ENCODE results near the gene ALDH2. TPM values are rescaled to one million over a fixed set of nuclear protein-coding genes. Genes with fewer than 3 reads are reported as not detected.
"Not testable (repeated sequence)": the region's sequence is repeated elsewhere in the genome, so short reads cannot be mapped to it uniquely, and the experiment has no call there.

ALDH2 gene
- total RNA-seq = 100 to 1,000 TPM; 107 to 164 TPM

DNA sequence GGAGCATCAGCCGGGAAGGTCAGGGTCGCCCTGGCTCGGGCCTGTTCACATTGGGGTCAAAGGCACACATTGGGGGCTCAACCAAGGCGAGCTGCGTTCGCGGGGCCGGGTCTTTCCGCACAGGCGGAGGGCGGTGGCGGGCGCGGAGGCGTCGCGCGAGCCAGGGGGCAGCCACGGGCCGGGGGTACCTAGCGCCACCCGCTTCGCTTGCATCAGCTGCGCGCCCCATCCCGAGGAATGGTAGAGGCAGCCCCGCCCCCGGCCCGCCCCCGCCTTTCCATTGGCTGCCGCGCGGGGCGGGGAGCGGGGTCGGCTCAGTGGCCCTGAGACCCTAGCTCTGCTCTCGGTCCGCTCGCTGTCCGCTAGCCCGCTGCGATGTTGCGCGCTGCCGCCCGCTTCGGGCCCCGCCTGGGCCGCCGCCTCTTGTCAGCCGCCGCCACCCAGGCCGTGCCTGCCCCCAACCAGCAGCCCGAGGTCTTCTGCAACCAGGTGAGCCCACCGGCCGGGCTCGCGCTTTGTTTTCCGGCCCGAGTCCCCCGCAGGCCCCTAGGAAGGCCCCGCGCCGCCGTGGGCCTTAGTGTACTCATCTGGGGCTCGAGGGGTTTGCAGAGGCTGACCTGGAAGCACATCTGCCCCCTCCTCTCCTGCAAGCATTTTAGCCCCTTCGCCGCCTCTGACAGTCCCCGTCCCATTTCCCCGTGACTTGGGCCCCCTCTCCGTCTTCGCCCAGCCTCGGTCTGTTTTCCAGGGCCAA, at the start of gene ALDH2:
Gene ALDH2 (plus strand): TSS at position 326 of the 754 bp plus-strand sequence. CDS start 50 bp downstream, at position 376.
- intact Hi-C loops (cut with DNase I) = loop anchor here (5.0 kb wide), 1 partner anchor 46 kb away; no protein-coding TSS in a partner anchor
- H3K4me3 ChIP-seq = peak within 1 kb of the TSS; percentile 80 to 93
- DNase-seq (ENCODE audit: low spot score) = peak; percentile 81
- no peaks in the 10 kb centered on the region for H3K36me3 ChIP-seq
- peaks cover 2% of the 10 kb centered on the region for H3K4me1 ChIP-seq (replicated peaks)
- peak within 1 kb of the TSS; percentile 88 to 91 for H3K27ac ChIP-seq
- H3K9me3 ChIP-seq = no peaks in the 10 kb centered on the region
- H3K27me3 ChIP-seq (replicated peaks; ENCODE audit: insufficient read depth) = no peaks in the 10 kb centered on the region
- TF ChIP-seq POLR2A (IDR thresholded peaks at IDR 0.05) (peak; percentile 91), POLR2AphosphoS5 (IDR thresholded peaks at IDR 0.05) (peak; percentile 73)
- TF ChIP-seq, protein P1, sequence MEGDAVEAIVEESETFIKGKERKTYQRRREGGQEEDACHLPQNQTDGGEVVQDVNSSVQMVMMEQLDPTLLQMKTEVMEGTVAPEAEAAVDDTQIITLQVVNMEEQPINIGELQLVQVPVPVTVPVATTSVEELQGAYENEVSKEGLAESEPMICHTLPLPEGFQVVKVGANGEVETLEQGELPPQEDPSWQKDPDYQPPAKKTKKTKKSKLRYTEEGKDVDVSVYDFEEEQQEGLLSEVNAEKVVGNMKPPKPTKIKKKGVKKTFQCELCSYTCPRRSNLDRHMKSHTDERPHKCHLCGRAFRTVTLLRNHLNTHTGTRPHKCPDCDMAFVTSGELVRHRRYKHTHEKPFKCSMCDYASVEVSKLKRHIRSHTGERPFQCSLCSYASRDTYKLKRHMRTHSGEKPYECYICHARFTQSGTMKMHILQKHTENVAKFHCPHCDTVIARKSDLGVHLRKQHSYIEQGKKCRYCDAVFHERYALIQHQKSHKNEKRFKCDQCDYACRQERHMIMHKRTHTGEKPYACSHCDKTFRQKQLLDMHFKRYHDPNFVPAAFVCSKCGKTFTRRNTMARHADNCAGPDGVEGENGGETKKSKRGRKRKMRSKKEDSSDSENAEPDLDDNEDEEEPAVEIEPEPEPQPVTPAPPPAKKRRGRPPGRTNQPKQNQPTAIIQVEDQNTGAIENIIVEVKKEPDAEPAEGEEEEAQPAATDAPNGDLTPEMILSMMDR (IDR thresholded peaks at IDR 0.05) = peak in 2 of 4 experiments; percentile 39 to 45
- 0% methylated on average over 52 of the region's 73 CpGs for WGBS

GRCh38 chr12:111719316-111719715, 47.4 kb upstream of the ALDH2 start:
- H3K27me3 ChIP-seq (replicated peaks; ENCODE audit: insufficient read depth); H3K27ac ChIP-seq; intact Hi-C loops (cut with DNase I); H3K9me3 ChIP-seq; H3K4me3 ChIP-seq; DNase-seq (ENCODE audit: low spot score); H3K36me3 ChIP-seq; H3K4me1 ChIP-seq (replicated peaks): not testable (repeated sequence)
- WGBS = 90% methylated on average over 10 of the region's 10 CpGs

- Histone ChIP-seq H3K36me3 (peaks cover 0 to 4% of the 10 kb centered on the region in 2 donors), H3K4me3 (no peak overlapping the region), H3K27me3 (replicated peaks; ENCODE audit: insufficient read depth) (no peaks in the 10 kb centered on the region), H3K4me1 (replicated peaks) (peaks cover 2% of the 10 kb centered on the region), H3K27ac (no peak overlapping the region), H3K9me3 (no peaks in the 10 kb centered on the region)
- TF ChIP-seq POLR2AphosphoS5 (IDR thresholded peaks at IDR 0.05) (no peak), POLR2A (IDR thresholded peaks at IDR 0.05) (no peak)
- TF ChIP-seq, protein P1 (IDR thresholded peaks at IDR 0.05) = no peak
- no peak for DNase-seq (ENCODE audit: low spot score)
- WGBS = 93% methylated on average over 6 of the region's 6 CpGs
- intact Hi-C loops (cut with DNase I) = no loop called here
Observed at GRCh38 chr12:111720457-111720856, 46.3 kb upstream of the ALDH2 start.

DNA sequence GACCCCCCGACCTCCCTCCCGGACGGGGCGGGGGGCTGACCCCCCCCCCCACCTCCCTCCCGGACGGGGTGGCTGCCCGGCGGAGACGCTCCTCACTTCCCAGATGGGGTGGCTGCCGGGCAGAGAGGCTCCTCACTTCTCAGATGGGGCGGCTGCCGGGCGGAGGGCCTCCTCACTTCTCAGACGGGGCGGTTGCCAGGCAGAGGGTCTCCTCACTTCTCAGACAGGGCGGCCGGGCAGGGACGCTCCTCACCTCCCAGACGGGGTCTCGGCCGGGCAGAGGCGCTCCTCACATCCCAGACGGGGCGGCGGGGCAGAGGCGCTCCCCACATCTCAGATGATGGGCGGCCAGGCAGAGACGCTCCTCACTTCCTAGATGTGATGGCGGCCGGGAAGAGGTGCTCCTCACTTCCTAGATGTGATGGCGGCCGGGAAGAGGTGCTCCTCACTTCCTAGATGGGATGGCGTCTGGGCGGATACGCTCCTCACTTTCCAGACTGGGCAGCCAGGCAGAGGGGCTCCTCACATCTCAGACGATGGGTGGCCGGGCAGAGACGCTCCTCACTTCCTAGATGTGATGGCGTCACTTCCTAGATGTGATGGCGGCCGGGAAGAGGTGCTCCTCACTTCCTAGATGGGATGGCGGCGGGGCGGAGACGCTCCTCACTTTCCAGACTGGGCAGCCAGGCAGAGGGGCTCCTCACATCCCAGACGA, 42.9 kb upstream of the ALDH2 start:
- H3K9me3 ChIP-seq; intact Hi-C loops (cut with DNase I); H3K27me3 ChIP-seq (replicated peaks; ENCODE audit: insufficient read depth); DNase-seq (ENCODE audit: low spot score); H3K36me3 ChIP-seq; H3K4me3 ChIP-seq; H3K4me1 ChIP-seq (replicated peaks); H3K27ac ChIP-seq: not testable (repeated sequence)
- WGBS = 97% methylated on average over 28 of the region's 46 CpGs

- WGBS = 100% methylated on average over 2 of the region's 2 CpGs
- Histone ChIP-seq H3K4me1 (replicated peaks) (no peaks in the 10 kb centered on the region), H3K4me3 (no peak overlapping the region), H3K36me3 (no peaks in the 10 kb centered on the region), H3K27me3 (replicated peaks; ENCODE audit: insufficient read depth) (no peaks in the 10 kb centered on the region), H3K9me3 (no peaks in the 10 kb centered on the region), H3K27ac (no peak overlapping the region)
- DNase-seq (ENCODE audit: low spot score) = no peak
- TF ChIP-seq, protein P1 (IDR thresholded peaks at IDR 0.05) = no peak
- TF ChIP-seq POLR2AphosphoS5 (IDR thresholded peaks at IDR 0.05) (no peak), POLR2A (IDR thresholded peaks at IDR 0.05) (no peak)
- intact Hi-C loops (cut with DNase I) = no loop called here
Observed at GRCh38 chr12:111728795-111729194, 37.9 kb upstream of the ALDH2 start.
